GM12864 (cell line): ENCODE measurements around the gene CHST11.

Experiments
- DNase-seq: peaks from one replicate; pipeline ENCODE4 v3.0.0-alpha.2; 2011; ENCODE audit warnings: low read depth
- H3K4me3 ChIP-seq: 2 replicates; pipeline ENCODE4 v1.5.1; 2011; ENCODE audit warnings: mild to moderate bottlenecking, low read depth, low read length, control low read depth
- TF ChIP-seq, protein P1 (sequence below): IDR thresholded peaks from 2 replicates; pipeline ENCODE4 v1.5.1; 2011; ENCODE audit warnings: low read depth, mild to moderate bottlenecking, moderate library complexity, low read length, control low read depth, inconsistent platforms; ENCODE audit errors: missing control alignments

CHST11 gene

DNA sequence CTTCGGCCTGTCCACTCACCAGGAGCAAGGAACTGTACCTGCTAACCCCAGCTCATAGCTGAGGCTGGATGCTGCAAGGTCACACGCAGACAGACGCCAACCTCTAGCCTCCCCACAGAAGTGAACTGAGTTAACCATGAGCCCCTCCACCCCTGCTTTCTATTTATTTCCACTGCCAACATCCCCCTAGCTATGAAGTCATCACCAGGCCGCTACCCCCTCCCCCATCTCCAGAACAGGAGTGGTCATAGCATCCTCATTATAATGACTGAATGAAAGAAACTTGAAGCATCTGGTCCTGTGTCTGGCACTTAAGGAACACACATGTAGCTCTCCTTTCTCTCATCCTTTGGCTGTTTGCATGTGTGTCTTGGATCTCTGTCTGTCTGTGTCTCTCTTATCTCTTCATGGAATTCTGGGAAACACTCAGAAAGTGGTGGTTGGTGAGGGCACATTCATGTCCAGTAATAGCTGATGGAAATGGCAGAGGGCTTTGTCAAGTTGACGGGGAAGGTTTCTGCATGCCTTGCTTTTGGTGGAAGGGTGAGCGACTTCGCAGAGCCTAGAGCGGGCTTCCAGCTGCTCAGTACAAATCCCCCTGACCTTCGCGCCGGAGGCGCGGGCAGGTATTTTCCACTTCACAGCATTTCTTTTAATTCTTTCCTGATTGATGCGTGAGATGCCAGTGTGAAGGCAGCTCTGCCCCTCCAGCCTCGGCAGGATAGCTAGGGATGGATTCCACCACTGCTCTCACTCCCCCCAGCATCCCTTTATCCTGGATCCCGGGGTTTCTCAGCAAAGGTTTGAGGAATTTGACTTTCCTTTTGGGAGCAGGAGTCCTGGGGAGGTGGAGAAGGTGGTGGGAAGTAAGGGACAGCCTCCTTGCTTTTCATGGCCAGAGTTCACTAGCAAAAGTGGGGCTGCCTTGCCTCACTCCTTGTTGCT is 198.2 kb downstream of the CHST11 start:
- DNase-seq: no peak
- TF ChIP-seq, protein P1, sequence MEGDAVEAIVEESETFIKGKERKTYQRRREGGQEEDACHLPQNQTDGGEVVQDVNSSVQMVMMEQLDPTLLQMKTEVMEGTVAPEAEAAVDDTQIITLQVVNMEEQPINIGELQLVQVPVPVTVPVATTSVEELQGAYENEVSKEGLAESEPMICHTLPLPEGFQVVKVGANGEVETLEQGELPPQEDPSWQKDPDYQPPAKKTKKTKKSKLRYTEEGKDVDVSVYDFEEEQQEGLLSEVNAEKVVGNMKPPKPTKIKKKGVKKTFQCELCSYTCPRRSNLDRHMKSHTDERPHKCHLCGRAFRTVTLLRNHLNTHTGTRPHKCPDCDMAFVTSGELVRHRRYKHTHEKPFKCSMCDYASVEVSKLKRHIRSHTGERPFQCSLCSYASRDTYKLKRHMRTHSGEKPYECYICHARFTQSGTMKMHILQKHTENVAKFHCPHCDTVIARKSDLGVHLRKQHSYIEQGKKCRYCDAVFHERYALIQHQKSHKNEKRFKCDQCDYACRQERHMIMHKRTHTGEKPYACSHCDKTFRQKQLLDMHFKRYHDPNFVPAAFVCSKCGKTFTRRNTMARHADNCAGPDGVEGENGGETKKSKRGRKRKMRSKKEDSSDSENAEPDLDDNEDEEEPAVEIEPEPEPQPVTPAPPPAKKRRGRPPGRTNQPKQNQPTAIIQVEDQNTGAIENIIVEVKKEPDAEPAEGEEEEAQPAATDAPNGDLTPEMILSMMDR: no peak
- H3K4me3 ChIP-seq: no peak overlapping the region

DNA sequence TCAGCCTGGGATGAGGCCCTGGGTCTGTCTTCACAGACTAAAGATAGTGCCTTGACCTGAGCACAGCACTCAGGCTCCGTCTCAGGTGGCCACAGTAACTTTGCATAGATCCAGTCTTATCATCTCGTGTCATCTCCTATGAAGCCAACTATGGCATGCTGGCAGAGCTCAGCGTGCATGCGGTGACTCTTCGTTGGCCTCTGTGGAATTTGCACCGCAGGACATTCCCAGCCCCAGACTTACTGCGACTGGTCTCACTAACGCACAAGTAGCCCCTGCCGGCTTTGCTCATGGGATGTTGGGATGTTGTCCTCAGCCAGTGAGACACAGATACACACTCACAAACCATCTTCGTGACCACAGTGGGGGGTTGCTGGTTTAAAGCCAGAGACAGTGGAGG is 199.6 kb downstream of the CHST11 start:
- TF ChIP-seq, protein P1: no peak
- H3K4me3 ChIP-seq: no peak overlapping the region
- no peak for DNase-seq

DNA sequence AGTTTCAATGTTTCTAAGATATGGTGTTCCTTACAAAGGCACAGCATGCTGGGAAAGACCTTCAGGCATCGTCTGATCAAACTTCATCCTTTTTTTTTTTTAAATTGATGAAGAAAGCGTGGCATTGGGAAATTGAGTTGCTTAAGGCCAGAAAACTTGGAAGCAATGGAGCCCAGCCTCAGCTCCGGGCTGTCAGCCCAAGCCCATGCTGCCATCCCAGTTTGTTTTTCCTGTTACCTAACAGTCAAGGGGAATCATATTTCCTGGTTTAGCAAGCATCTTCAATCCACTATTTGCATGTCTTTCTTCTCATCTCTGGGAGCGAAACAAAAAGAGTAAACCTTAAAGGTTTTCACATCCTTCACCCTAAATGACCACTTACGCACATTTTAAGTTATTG is 200.2 kb downstream of the CHST11 start:
- DNase-seq: no peak
- no peak overlapping the region for H3K4me3 ChIP-seq
- TF ChIP-seq, protein P1: no peak

DNA sequence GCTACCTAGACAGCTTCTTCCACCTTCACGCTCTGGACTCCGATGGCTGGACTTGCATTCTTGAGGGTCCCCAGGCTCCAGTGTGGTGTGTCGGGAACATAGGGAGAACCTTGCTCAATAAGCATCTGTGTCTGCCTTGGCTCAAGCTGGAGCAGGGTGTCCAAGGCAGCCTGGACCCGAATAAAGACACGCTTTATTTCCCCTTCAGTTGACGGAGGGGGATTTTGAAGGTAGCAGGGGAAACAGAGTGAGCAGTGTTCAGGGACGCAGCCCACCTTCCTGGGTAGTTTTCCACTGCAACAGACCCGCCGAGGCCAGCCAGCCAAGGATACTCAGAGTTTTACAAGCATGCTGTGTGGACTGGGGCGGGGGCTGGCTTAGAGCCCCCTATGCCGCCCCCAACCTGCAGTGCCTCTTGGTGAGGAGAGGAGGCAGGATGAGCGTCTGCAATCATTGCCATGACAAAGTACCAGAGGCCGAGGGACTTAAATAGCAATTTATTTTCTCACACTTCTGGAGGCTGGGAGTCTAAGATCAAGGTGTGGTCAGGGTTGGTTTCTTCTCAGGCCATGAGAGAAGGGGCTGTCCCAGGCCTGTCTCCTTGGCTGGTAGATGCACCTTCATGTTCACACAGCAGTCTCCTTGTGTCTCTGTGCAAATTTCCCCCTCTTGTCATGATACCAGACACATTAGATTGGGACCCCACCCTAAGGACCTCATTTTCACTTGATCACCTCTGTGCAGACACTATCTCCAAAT is 201.2 kb downstream of the CHST11 start:
- DNase-seq: no peak

DNA sequence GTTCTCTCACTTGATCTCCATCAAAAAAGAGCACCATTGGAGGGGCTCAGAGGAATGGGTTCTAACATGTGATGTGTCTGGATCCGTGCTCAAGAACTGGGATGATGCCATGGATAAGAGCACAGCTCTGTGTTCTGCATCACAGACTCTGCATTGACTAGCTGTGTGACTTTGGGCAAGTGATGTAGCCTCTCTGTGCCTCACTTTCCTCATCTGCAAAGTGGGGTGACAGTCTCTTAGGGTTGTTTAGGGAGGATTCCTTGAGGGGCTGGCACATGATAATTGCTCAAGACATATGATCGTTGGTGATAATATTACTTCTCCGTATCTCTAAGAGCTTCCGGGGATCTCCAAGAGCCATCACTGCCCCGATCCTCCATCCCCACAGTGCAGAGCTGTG is 202.3 kb downstream of the CHST11 start:
- H3K4me3 ChIP-seq: no peak overlapping the region
- TF ChIP-seq, protein P1: no peak

More for the DNA sequence above, 201.2 kb downstream of the CHST11 start:
- TF ChIP-seq, protein P1: no peak
- H3K4me3 ChIP-seq: no peak overlapping the region

DNA sequence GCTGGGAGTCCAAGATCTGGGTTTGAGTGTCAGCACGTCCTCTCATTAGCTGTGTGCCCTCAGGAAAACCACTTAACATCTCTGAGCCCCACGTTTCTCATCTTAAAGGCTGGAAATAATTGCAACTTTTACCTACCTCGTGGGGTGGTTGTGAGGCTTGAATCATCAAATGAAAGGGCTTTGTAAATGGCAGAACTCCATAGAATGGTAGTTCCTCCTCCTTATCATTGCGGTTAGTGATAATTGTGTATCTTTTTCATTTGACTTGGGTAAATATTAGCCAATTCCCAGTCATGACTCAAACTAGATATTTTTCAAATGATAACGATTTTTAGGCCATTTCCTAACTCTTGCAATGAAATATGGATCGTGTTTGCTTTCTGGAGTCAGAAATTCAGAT is 205.5 kb downstream of the CHST11 start:
- TF ChIP-seq, protein P1: no peak
- DNase-seq: no peak

More for the DNA sequence above, 202.3 kb downstream of the CHST11 start:
- no peak for DNase-seq

More for the DNA sequence above, 205.5 kb downstream of the CHST11 start:
- H3K4me3 ChIP-seq: no peak overlapping the region
